GM18858 (cell line): ENCODE measurements around the gene SAT2.

ENCODE experiments used
- ATAC-seq: cut with Tn5 transposase; IDR thresholded peaks from one replicate; pipeline ENCODE4 v1.9.1; 2021; ENCODE audit not compliant: unreplicated experiment

The SAT2 gene

DNA sequence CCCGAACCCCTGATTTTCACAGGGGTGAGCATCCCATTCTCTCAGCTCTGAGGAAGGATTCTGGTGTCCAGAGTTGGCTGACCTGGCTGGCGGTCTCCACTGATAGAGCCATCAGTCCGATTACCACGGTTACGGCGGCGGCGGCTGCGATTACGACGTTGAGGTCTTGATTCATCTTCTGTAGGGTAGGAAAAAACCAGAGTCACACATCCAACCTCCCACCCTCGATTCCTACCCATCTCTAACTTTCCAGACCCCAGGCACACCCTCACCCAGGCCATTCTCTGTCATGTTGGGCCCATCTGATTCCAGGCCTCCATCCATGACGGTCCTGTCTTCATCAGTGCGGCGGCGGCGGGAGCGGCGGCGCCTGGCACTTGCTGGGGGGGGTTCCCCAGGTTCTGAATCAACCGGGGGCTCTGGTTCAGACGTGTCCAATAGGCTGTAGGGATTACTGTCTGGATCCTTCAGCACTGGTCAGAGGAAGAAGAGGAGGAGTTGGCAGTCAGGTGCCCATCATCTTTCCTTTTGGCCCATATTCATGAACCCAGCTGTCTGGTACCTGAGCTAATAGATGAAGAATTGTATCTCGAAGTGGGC lies 35.1 kb downstream of the SAT2 start:
- ATAC-seq, result no peak

DNA sequence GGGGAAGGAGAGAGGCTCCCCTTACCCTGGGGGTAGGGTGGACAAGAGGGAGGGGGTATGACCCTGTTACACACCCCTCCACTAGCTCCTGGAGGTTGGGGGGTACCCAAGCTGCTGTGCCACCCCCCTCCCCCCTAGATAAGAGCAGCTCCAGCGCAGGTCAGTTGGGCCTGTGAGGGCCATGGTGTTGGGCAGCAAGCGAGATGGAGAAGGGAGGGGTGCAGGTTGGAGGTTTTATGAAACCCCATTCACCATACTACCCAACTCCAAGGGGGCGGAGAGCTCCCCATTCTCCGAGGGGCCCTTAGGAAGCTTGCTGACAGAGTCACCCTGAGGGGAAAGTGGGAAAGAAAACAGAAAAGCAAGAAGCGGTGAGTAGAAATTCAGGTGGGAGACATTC lies 36.0 kb downstream of the SAT2 start:
- ATAC-seq, result no peak

DNA sequence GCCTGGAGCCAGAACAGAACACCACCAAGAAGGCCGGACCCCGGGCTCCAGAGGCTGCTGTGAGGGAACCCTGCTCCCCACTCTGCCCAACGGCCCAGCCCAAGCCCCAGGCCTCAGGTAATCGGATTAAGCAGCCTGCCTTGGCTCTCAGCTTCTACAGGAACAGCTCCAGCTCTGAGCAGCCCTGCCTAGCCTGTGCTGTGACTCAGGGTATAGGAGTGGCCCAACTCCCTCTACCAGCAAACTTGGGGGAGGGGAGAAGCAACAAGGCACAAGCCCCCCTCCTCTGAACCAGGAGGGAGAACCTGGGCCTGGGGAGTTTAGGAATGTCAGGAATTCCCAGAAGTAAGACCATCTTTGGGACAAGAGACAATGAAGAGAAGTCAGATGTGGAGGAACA lies 36.9 kb downstream of the SAT2 start:
- no peak for ATAC-seq

DNA sequence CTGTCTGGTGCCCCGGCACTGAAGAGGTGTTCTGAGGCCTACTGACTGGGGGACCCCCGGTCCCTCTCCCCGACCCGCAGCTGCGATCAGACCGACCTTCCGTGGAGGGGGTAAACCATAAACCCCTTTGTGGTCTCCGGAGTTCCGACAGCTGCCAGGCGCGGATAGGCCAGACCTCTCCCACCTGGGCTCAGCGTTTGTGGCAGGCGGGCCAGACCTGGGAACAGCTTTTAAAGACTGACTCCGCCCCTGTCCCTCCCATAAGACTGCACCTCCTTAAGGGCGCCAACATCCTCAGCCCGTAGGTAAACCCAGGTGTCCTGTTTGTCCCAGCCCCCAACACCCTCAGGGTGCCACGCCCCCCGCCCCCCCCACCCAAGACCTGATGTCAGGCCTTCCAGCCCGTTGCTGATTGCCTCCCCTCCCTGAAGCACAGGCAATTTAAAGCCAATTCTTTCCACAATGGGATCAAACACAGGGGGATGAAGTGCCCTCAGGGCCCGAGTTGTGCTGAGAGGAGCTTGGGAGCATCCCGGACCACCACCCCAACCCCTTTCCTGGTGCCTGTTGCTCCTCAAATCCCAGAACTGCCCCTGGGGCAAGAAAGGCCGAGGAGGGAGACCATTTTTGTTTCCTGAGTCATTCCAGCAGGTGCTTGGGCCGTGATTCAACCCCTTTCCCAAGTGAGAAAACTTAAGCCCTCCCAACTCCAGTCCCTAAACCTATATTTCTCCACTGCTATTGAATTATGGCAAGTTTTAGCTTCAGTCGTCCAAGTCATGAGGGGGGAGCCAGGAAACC lies 37.5 kb downstream of the SAT2 start, which contains the start of gene SOX15:
Gene SOX15 (minus strand): TSS at position 204 of the 801 bp plus-strand sequence. CDS start 418 bp downstream, outside the sequence.
- ATAC-seq, result no peak

DNA sequence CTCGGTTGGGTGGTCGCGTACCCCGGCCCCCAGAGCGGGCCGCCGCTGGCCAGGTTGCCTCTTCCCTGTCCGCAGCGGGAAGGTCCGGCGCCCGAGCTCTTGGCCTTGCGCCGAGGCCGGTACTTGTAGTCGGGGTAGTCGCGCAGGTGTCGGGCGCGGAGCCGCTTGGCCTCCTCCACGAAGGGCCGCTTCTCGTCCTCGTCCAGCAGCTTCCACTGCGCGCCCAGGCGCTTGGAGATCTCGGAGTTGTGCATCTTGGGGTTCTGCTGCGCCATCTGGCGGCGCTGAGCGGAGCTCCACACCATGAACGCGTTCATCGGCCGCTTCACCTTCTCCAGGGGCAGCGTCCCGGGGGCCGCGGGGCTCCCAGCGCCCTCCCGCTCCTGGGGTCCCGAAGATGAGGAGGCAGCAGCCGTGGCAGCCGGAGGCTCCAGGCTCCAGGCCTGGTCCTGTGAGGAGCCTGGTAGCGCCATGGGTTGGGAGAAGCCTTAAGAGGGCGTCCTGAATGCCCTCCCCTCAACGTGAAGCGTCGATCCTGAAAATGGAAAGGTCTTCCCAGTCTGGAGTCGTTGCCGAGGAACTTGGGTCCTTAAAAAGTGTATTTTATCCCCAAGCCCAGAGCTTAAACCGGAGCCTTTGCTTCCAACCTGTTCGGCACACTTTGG lies 38.3 kb downstream of the SAT2 start:
- no peak for ATAC-seq

DNA sequence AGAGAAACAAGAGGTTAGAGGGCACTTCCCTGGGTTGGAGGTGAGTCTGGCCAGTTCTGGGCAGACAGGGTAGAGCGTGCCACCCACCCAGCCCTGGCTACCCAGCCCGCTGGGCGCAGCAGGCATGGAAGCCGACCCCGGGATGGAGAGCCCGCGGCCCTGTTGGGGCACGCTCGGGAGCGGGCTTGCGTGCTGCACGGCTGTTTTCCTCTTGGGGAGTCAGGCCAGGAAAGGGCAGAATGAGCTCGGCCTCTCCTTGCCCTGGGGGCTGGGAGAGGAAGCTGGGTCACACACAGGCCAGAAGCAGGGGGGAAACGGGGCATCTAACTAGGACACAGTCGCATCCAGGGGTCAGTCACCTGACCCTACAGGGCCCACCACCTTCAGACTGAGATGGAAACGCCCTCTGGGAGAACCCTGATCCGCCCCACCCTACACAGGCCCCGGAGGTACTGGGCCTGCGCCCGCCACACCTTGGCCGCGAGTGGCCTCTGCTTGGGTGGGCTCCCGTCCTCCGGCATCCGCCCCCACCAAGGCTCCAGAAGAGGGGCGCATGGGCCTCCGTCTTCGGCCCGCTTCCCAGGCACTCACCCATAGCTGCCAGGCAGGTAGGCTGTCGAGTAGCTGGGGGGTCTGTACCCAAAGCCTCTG lies 38.9 kb downstream of the SAT2 start:
- no peak for ATAC-seq

DNA sequence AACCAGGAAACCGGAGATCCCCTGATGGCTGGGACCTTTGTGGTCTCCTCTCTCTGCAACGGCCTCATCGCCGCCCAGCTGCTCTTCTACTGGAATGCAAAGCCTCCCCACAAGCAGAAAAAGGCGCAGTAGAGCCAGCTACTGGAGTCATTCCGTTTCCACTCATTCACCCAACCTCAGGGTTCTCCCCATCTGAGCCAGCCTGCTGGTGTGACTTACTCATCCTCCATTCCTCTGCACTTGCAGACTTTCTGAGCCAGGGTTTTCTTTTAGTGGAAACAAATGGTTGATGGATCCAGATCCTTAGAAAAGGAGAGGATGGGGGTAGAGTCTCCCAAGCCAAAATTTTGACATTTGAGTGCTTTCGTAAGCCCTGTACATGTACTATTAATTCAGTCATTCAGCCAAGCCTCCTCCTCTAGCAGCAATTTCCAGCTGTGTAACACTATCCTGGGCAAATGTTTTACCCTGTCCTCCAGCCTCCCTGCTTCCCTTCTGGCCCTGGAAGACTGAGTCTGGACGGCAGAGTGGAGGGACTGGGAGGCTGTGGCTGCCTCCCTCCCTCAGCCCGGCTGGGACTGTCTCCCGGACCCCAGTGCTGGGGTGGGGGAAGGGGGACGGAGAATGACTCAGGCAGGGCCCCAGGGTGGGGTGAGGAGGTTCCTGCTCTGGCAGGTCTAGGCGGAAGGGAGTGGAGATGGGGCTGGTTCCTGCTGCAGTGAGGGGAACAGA lies 40.0 kb downstream of the SAT2 start:
- no peak for ATAC-seq

DNA sequence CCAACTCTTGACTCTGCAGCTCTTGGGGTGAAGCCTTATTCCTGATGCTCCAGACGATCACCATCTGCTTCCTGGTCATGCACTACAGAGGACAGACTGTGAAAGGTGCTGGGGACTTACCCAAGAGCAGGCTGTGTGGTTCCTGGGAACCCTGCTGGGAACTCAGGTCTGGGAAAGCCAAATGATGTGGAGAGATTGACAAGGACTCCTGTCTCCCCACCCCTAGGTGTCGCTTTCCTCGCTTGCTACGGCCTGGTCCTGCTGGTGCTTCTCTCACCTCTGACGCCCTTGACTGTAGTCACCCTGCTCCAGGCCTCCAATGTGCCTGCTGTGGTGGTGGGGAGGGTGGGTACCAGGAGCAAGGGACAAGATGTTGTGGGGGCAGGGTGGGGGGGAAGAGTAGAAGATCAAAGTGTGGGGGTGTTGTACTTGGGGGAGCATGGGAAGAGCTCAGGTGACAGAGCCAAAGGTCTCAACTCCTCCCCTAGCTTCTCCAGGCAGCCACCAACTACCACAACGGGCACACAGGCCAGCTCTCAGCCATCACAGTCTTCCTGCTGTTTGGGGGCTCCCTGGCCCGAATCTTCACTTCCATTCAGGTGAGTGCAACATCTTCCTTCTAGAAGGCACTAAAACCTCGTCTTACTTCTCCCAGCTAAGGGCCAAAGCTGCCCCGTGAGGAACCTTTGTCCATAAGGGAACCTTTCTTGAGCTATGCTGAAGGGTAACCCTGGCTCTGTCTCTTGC lies 40.8 kb downstream of the SAT2 start:
- ATAC-seq, result no peak

DNA sequence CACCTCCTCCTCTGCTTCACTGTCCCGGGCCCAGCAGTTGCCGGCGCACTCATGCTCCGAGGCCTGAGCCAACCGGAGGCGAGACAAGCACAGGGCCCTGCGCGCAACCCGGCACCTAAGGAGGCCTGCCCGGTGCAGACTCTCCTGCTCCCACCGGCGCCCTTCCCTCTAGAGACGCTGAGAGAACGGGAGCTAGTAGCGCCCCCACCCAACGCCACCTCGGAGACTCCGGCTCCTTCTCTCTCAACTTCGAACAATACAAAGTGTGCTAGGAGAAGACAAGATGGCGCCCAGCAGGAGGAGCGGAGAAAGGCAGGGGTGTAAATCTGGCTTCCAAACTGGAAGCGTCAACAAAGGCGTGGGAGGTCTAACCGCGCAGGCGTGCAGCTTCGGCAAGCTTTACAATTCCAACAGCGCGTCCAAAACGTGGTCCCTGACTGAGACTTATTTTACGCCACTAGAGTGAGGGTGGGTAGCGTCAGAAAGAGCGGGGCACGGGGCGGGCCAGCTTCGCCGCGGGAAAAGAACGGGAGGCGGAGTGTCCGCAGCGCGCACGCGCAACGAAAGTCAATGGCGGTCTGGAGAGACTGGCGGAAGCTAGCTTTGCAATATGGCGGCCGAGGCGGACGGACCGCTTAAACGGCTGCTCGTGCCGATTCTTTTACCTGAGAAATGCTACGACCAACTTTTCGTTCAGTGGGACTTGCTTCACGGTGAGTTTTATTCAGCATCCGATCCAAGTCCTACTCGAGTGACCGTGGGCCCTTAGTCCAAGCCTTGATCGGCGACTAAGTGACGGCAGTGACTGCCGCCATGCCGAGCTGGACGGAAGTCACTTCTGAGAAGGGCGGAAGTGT lies 44.1 kb downstream of the SAT2 start, which contains the start of gene MPDU1:
Gene MPDU1 (plus strand): TSS at position 600 of the 857 bp plus-strand sequence. CDS start 11 bp downstream, at position 611.
- peak; percentile 46 for ATAC-seq

DNA sequence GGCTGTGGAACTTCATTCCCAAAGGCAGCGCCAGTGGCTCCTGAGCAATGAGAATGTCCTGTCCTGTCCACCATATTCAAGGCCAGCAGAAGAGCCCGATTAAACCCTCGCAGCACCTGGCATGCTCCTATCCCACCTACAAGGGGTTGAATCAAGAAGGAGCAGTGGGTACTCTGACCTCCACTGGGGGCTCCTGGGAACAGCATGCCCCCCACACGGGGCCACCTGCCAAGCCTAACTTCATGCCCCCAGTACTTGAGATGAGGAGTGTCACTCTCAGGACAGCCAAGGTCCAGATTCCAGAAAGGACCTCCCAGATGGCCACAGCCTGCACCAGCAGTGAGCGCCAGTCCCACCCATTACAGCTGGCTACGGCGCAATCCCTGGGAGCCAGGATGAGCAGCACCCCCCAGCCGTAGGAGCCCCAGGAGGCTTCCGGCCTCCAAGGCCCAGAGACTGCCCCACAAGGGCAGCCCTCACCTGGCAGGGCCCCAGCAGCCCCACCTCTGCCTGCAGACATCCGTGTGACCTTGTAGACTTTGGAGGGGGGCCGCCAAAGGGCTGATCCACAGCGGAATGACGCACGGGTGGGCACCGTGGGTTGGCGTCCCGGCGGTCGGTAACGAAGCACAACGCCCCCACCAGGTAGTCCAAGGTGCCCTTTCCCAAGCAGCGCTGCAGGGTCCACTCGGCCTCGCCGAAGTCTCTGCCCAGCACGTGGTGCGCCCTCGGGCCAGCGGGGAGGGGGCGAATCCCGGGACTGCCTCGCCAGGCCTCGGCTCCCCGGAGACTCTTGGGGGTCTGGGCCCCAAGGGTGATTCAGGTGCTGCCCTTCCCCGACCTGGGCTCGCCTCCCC lies 45.0 kb downstream of the SAT2 start:
- ATAC-seq, result no peak

DNA sequence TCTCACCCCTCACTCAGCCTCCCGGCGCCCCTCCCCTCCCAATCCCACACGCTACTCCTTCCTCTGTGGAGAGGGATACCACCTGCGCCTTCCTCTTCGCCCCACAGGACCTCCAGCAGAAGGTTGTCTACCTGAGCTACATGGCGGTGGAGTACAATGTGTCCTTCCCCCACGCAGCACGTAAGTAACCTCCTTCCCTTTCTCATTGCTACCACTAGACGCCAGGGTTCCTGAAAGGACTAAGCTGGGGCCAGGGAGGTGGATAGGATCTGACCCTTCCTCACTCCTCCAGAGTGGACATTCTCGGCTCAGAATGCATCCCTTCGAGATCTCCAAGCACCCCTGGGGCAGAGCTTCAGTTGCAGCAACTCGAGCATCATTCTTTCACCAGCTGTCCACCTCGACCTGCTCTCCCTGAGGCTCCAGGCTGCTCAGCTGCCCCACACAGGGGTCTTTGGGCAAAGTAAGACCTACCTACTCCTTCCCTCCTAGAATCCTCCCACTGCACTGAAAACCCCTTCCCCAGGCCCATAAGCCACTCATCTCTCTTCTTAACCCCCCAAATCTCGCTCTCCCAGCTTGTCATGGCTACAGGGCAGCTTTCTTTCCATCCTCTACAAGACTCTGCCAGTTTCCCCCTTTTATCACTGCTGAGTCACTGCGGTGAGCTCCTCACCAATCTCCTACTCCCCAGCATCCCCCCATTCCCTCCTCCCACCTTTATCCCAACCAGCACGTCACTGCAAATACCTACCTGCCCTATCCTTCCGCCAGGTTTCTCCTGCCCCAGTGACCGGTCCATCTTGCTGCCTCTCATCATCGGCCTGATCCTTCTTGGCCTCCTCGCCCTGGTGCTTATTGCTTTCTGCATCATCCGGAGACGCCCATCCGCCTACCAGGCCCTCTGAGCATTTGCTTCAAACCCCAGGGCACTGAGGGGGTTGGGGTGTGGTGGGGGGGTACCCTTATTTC lies 46.7 kb downstream of the SAT2 start:
- ATAC-seq, result no peak

DNA sequence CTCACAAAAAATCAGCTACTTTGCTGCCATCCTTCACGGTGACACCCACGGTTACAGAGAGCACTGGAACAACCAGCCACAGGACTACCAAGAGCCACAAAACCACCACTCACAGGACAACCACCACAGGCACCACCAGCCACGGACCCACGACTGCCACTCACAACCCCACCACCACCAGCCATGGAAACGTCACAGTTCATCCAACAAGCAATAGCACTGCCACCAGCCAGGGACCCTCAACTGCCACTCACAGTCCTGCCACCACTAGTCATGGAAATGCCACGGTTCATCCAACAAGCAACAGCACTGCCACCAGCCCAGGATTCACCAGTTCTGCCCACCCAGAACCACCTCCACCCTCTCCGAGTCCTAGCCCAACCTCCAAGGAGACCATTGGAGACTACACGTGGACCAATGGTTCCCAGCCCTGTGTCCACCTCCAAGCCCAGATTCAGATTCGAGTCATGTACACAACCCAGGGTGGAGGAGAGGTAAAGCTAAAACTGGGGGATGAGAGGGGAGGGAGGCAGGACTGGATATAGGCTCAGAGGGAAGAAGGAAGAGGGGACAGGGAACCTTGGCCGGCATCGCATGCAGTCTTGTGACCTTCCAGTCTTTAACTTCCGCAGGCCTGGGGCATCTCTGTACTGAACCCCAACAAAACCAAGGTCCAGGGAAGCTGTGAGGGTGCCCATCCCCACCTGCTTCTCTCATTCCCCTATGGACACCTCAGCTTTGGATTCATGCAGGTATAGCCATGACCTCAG lies 47.6 kb downstream of the SAT2 start:
- no peak for ATAC-seq

DNA sequence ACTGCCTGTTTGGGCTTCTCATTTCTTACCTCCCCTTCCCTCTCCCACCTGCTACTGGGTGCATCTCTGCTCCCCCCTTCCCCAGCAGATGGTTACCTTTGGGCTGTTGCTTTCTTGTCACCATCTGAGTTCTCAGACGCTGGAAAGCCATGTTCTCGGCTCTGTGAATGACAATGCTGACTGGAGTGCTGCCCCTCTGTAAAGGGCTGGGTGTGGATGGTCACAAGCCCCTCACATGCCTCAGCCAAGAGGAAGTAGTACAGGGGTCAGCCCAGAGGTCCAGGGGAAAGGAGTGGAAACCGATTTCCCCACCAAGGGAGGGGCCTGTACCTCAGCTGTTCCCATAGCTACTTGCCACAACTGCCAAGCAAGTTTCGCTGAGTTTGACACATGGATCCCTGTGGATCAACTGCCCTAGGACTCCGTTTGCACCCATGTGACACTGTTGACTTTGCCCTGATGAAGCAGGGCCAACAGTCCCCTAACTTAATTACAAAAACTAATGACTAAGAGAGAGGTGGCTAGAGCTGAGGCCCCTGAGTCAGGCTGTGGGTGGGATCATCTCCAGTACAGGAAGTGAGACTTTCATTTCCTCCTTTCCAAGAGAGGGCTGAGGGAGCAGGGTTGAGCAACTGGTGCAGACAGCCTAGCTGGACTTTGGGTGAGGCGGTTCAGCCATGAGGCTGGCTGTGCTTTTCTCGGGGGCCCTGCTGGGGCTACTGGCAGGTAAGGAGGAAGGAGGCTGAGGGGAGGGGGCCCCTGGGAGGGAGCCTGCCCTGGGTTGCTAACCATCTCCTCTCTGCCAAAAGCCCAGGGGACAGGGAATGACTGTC lies 48.4 kb downstream of the SAT2 start, which contains the start of gene CD68:
Gene CD68 (plus strand): TSS at position 638 of the 833 bp plus-strand sequence. CDS start 40 bp downstream, at position 678.
- ATAC-seq, result no peak

DNA sequence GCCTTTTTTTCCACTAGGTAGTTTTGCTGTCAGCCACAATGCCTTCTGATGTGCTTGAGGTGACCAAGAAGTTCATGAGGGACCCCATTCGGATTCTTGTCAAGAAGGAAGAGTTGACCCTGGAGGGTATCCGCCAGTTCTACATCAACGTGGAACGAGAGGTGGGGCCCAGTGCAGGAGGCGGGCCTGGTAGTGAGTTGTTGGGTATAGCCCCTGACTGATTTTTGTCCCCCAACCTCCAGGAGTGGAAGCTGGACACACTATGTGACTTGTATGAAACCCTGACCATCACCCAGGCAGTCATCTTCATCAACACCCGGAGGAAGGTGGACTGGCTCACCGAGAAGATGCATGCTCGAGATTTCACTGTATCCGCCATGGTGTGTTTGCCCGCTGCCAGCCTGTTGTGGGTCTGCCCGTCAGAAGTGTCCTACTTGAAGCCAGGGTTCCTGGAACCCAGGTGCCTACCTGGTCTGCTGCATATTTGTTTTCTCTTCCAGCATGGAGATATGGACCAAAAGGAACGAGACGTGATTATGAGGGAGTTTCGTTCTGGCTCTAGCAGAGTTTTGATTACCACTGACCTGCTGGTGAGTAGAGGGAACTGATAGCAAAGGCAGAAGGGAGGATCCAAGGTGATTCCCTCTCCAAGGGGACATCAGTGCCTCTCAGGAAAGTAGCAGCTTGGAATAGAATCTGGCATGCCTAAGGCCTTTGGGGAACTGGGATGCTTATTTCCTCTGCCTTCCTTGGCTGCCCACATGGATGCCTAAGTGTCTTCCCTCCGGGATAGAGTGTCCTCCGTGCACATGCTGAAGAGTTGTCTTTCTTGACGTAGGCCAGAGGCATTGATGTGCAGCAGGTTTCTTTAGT lies 50.1 kb downstream of the SAT2 start:
- no peak for ATAC-seq
